HFF-Myc (cell line): ENCODE measurements around the gene HAGH.
"Not testable (repeated sequence)": the region's sequence is repeated elsewhere in the genome, so short reads cannot be mapped to it uniquely, and the experiment has no call there.

ENCODE experiments used
- DNase-seq: peaks from one replicate; pipeline ENCODE4 v3.0.0-alpha.2; 2011; ENCODE audit warnings: low read depth; ENCODE audit errors: extremely low read depth
- H3K4me3 ChIP-seq: replicated peaks from 2 replicates; pipeline ENCODE4 v1.5.1; 2011; ENCODE audit warnings: low read depth, mild to moderate bottlenecking, control low read depth, low read length
- CTCF ChIP-seq: IDR thresholded peaks from 2 replicates; pipeline ENCODE4 v1.5.1; 2012; ENCODE audit warnings: mild to moderate bottlenecking, low read depth, low read length, control low read depth; ENCODE audit errors: missing control alignments

HAGH gene

GRCh38 chr16:1826691-1827573 lies at the start of gene HAGH, which contains the start of gene FAHD1:
TSS of gene HAGH (minus strand) at chr16:1826825. CDS start at chr16:1826787, 38 bp downstream.
TSS of gene FAHD1 (plus strand) at chr16:1827206. CDS start at chr16:1827239, 33 bp downstream.
- TF ChIP-seq CTCF, result no peak
- H3K4me3 ChIP-seq, result peak within 1 kb of the TSS; percentile 99
- DNase-seq, result peak; percentile 71

GRCh38 chr16:1876066-1876465 lies 49.4 kb upstream of the HAGH start:
- DNase-seq, H3K4me3 ChIP-seq: not testable (repeated sequence)

GRCh38 chr16:1874854-1875253 lies 48.2 kb upstream of the HAGH start:
- TF ChIP-seq CTCF, result no peak
- no peak overlapping the region for H3K4me3 ChIP-seq

GRCh38 chr16:1871974-1872635 lies 45.5 kb upstream of the HAGH start, which contains the start of gene MEIOB:
TSS of gene MEIOB (minus strand) at chr16:1872164. CDS start at chr16:1868175, 3,989 bp downstream.
- TF ChIP-seq CTCF, result no peak
- no peak within 1 kb of the TSS; the same call in 1 of the 2 replicates for H3K4me3 ChIP-seq
- DNase-seq, result no peak

More at GRCh38 chr16:1874854-1875253, 48.2 kb upstream of the HAGH start:
- no peak for DNase-seq

GRCh38 chr16:1870365-1871082 lies 43.9 kb upstream of the HAGH start:
- no peak for DNase-seq
- TF ChIP-seq CTCF, result no peak
- no peak overlapping the region for H3K4me3 ChIP-seq

- no peak for TF ChIP-seq CTCF
- no peak for DNase-seq
- H3K4me3 ChIP-seq, result no peak overlapping the region
Measured at GRCh38 chr16:1865902-1866690, 39.5 kb upstream of the HAGH start.
